Aorta (tissue), 5 donors: ENCODE data around the gene RETREG1. TPM values are rescaled to one million over a fixed set of nuclear protein-coding genes. Genes with fewer than 3 reads are reported as not detected.
A peak's percentile ranks its signal among the peaks of the same experiment; 100 is the strongest.
"Not testable (repeated sequence)": the region's sequence is repeated elsewhere in the genome, so short reads cannot be mapped to it uniquely, and the experiment has no call there.

Source experiments
- ATAC-seq: fragments of 200-7000 bp; cut with Tn5 transposase; one replicate; pipeline ENCODE4 v1.9.1; 2022; ENCODE audit warnings: moderate library complexity; ENCODE audit not compliant: low FRiP score
- DNase-seq, 2 donors: peaks; one replicate each; pipeline ENCODE4 v3.0.0-alpha.2; 2020
- H3K27ac ChIP-seq, 2 donors: one replicate each; pipeline ENCODE4 v1.5.1; 2013; ENCODE audit warnings: low read length in 2 of 2, mild to moderate bottlenecking in 2 of 2, moderate library complexity in 2 of 2, control low read depth in 1 of 2, inconsistent platforms in 1 of 2, low read depth in 1 of 2
- H3K27me3 ChIP-seq, 2 donors: one replicate each; pipeline ENCODE4 v1.6.1; 2013; ENCODE audit warnings: control low read depth in 1 of 2, low read length in 1 of 2, mild to moderate bottlenecking in 1 of 2, moderate library complexity in 1 of 2; ENCODE audit not compliant: insufficient read depth in 2 of 2, control insufficient read depth in 1 of 2
- H3K36me3 ChIP-seq, 2 donors: one replicate each; pipeline ENCODE4 v1.6.1; 2013; ENCODE audit warnings: control low read depth in 1 of 2, low read length in 1 of 2, mild to moderate bottlenecking in 1 of 2; ENCODE audit not compliant: insufficient read depth in 2 of 2, control insufficient read depth in 1 of 2
- H3K4me1 ChIP-seq, 2 donors: one replicate each; pipeline ENCODE4 v1.6.1; 2013; ENCODE audit warnings: low read length in 2 of 2, control low read depth in 1 of 2, mild to moderate bottlenecking in 1 of 2, moderate library complexity in 1 of 2; ENCODE audit not compliant: insufficient read depth in 2 of 2, control insufficient read depth in 1 of 2
- H3K4me3 ChIP-seq, 2 donors: one replicate each; pipeline ENCODE4 v1.5.1; 2013; ENCODE audit warnings: low read length in 2 of 2, control low read depth in 1 of 2, mild to moderate bottlenecking in 1 of 2
- H3K9me3 ChIP-seq: one replicate; pipeline ENCODE4 v1.6.1; 2013; ENCODE audit warnings: mild to moderate bottlenecking, low read length; ENCODE audit not compliant: control insufficient read depth
- WGBS, 2 donors: extraction: QIAGEN DNeasy Blood & Tissue Kit; methylation state at CpG; one replicate each; pipeline ENCODE4 v1.1.7; 2013; 5-methylcytosine and 5-hydroxymethylcytosine counted together
- intact Hi-C, 2 donors: fragments of 100-400 bp; cut with DNase I; formaldehyde crosslinking; loops; one replicate each; pipeline versions ENCODE4 v1.14.2 to v1.15.0; 2022
- polyA plus RNA-seq, 2 donors: library from polyadenylated mRNA; stranded (reverse); fragments of 200-250 nt; gene quantifications; one replicate each; pipeline ENCODE4 v1.2.3, GENCODE V29; 2013
- total RNA-seq, 2 donors: library from RNA; stranded (reverse); fragmentation: NEBNext Ultra II Directional; extraction: Animal tissue kit (Norgen Biotek cat#: 25700); gene quantifications; one replicate each; pipeline ENCODE4 v1.2.1, GENCODE V29; 2021
- donor health status: healthy with polysubstance abuse.
- donor health status: Bipolar disorder and iron deficiency.
- donor health status: DM: no; HTN: no; CAD: no.
- donor health status: DM: no; HTN: no; CAD: no.
- donor health status: DM: yes; HTN: yes; CAD: no.

Gene RETREG1
- total and polyA plus RNA-seq, 4 donors = 0.56 to 9.7 (median 4.1) TPM

DNA sequence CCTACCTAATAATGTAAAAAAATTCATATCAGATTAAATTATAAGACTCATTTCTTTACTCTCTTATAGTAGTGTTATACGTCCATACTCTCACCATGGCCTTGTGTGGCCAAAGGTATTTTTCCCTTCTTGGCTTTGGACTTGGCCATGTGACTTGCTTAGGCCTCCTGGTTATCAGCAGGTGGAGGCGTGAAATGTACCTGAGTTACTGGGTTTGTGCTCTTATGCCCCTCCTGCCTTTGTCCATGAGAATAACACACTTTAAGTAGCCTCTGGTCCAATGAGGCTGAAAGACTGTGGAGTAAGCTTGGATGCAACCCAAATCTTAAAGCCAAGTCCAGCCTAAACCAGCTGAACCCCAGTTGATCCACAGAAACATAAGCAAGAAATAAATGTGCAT is 68.7 kb downstream of the RETREG1 start:
- no peak overlapping the region for H3K4me3 ChIP-seq

DNA sequence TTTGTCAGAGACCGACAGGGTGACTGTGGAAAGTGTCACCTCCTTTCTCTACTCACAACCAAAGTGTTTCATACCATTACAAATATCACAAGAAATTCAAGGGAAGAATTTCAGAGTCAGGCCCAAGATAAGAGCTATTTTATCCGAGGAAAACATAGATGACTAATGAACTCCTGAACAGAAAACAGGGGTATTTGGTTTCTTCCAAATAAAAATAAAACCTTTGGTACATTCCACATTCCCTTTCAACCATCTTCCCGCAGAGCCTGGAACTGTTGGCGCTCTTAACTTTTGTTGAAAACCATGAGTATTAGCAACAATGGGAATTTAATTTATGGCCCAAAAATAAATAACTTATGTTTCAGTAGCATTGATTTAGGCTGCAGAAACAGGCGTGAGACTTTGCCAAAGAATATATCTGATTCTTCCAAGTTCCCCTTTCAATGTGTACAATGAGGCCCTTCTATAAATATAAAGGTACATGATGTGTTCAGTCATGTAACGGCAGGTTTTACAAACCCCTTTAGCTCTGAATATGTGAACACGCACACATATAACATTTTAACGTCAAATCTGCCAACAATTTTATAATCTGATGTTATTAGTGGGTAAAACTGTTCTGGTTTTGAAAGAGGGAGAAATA is 69.5 kb downstream of the RETREG1 start:
- ATAC-seq = no peak
- no peaks in the 10 kb centered on the region for H3K36me3 ChIP-seq
- 38 to 43% methylated on average over 8 of the region's 8 CpGs for WGBS, 2 donors
- H3K27me3 ChIP-seq = no peaks in the 10 kb centered on the region
- H3K27ac ChIP-seq = no peak overlapping the region
- intact Hi-C loops = no loop called here
- H3K4me3 ChIP-seq = no peak overlapping the region
- DNase-seq = no peak
- H3K4me1 ChIP-seq = no peaks in the 10 kb centered on the region
- H3K9me3 ChIP-seq = no peaks in the 10 kb centered on the region

More for the DNA sequence above, 68.7 kb downstream of the RETREG1 start:
- H3K27me3 ChIP-seq = no peaks in the 10 kb centered on the region
- WGBS, 2 donors = 92 to 95% methylated on average over 2 of the region's 2 CpGs
- H3K27ac ChIP-seq = no peak overlapping the region
- DNase-seq (no peak), ATAC-seq (no peak)
- no peaks in the 10 kb centered on the region for H3K36me3 ChIP-seq
- intact Hi-C loops = no loop called here
- H3K4me1 ChIP-seq = no peaks in the 10 kb centered on the region
- no peaks in the 10 kb centered on the region for H3K9me3 ChIP-seq

DNA sequence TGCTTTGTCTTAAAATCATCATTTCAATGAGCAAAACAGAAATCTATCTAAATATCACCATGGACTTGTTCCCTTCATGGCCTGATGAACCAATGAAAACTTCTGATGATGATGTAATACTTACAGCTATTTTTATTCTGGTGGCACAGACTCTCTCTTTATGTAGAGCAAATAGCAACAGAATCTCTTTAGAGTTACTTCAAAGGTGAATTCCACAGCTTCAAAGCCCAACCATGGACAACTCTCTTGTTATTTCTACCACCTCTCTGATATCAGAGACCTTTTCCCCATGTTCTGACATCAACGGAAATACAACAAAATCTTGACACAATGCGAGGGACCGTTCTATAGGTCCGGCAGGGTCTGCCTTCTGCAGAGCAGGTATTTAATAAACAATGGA is 70.1 kb downstream of the RETREG1 start:
- Histone ChIP-seq H3K27me3 (no peaks in the 10 kb centered on the region), H3K4me1 (no peaks in the 10 kb centered on the region), H3K36me3 (no peaks in the 10 kb centered on the region), H3K27ac (no peak overlapping the region), H3K4me3 (no peak overlapping the region), H3K9me3 (no peaks in the 10 kb centered on the region)
- intact Hi-C loops = no loop called here
- ATAC-seq = no peak
- 57% methylated on average over 4 of the region's 4 CpGs for WGBS, 2 donors
- no peak for DNase-seq

DNA sequence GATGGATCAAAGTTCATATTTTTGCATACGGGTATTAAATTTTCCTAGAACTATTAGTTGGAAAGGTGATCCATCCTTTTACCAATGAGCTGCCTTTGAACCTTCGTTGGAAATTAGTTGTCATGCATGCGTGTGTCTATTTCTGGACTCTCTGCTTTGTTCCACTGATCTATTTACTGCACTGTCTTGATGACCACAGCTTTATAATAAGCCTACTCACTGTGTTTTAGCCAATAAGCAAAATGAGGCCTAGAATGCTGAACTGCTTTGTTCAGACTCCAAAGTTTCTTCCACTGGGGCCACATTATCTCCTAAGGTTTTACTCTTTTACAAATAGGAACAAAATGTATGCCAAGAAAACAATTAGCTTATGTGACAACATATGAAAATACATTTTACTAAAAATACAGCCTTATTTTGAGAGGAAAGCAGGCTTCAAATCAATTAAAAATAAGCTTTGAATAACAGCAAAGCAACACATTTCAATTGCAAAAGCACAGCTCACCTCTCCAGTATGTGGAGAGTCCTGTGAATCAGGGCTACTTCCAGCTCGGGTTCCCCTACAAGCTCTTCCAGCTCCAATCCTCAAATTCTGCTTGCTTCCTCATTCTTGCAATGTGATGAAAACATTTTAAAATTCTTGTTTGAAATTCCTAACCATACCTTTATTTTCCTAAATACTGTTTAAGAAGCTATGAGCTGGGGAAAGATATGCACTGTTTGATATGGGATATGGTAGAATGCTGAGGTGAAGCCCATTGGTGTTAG is 72.0 kb downstream of the RETREG1 start:
- no peak overlapping the region for H3K27ac ChIP-seq
- no peaks in the 10 kb centered on the region for H3K27me3 ChIP-seq
- no peak overlapping the region for H3K4me3 ChIP-seq
- no peaks in the 10 kb centered on the region for H3K9me3 ChIP-seq
- 87 to 91% methylated on average over 4 of the region's 4 CpGs for WGBS, 2 donors
- ATAC-seq (no peak), DNase-seq (no peak)
- no peaks in the 10 kb centered on the region for H3K4me1 ChIP-seq
- H3K36me3 ChIP-seq = no peaks in the 10 kb centered on the region
- intact Hi-C loops = no loop called here

DNA sequence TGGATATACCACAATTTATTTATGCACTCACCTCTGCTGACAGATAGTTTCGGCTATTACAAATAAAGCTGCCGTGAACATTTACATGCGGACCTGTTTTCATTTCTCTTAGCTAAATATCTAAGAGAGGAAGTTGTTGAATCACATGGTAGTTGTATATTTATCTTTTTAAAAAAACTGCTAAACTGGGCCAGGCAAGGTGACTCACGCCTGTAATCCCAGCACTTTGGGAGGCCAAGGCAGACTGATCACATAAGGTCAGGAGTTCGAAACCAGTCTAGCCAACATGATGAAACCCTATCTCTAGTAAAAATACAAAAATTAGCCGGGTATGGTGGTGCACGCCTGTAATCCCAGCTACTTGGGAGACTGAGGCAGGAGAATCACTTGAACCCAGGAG is 73.6 kb downstream of the RETREG1 start:
- ATAC-seq, H3K9me3 ChIP-seq, H3K27me3 ChIP-seq, H3K27ac ChIP-seq, H3K4me1 ChIP-seq, H3K36me3 ChIP-seq, DNase-seq, intact Hi-C loops, H3K4me3 ChIP-seq: not testable (repeated sequence)
- 71 to 76% methylated on average over 7 of the region's 7 CpGs for WGBS, 2 donors

DNA sequence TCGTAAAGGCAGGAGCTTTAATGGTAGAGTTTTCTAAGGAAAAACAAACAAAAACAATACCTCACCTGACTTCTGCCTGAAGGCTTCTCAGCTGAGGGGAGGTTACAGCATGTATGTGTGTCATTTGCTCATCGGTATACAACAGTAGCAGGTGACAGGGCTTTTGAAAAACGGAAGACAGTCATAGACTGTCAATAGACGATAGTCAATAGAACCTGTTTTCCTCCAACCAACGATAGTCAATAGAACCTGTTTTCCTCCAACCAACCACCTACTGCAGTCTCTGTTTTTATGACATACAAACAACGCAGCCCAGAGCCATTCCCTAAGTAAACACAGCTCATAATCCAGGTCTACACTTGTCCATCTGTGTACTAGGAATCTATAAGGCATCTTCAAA is 74.6 kb downstream of the RETREG1 start:
- 80 to 85% methylated on average over 6 of the region's 6 CpGs for whole genome bisulfite sequencing, 2 donors
- no peaks in the 10 kb centered on the region for H3K4me1 ChIP-seq
- H3K4me3 ChIP-seq = no peak overlapping the region
- H3K9me3 ChIP-seq = no peaks in the 10 kb centered on the region
- DNase-seq = no peak
- H3K36me3 ChIP-seq = no peaks in the 10 kb centered on the region
- no peak overlapping the region for H3K27ac ChIP-seq
- no peaks in the 10 kb centered on the region for H3K27me3 ChIP-seq
- no peak for ATAC-seq
- intact Hi-C loops = no loop called here

DNA sequence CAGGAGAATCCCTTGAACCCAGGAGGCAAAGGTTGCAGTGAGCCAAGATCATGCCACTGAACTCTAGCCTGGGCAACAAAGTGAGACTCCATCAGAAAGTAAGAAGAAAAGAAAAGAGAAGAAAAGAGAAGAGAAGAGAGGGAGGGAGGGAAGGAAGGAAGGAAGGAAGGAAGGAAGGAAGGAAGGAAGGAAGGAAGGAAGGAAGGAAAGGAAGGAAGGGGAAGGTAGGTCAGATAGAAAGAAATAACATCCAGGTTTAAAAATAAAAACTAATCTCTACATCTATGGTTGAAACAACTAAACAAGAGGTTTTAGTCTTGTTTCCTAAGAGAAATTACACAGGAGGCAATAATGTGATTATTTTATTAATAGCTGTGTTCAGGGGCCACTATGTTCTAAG is 75.2 kb downstream of the RETREG1 start:
- H3K4me1 ChIP-seq, H3K27ac ChIP-seq, ATAC-seq, H3K27me3 ChIP-seq, H3K4me3 ChIP-seq, intact Hi-C loops, DNase-seq, H3K9me3 ChIP-seq, H3K36me3 ChIP-seq: not testable (repeated sequence)

DNA sequence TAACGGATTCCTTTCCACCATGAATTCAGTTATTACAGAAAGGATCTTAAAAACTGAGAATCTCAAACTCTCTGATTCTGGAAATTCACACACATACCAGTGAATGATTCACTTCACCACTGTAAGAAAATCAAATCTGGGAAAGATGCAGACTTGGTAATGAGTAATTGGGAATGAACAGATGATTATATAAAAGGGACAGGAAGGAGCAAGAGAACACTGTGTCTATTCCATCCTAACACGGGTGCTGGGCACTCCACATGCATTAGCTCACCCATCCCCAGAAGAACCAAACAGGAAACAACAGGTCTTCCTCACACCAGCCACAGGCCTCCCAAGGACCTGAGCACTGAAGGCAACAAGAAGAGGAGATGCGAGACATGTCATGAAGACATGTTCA is 76.4 kb downstream of the RETREG1 start:
- WGBS, 2 donors = 81 to 93% methylated on average over 3 of the region's 3 CpGs
- Histone ChIP-seq H3K27ac (no peak overlapping the region), H3K9me3 (no peaks in the 10 kb centered on the region), H3K4me3 (no peak overlapping the region), H3K27me3 (no peaks in the 10 kb centered on the region), H3K4me1 (no peaks in the 10 kb centered on the region), H3K36me3 (no peaks in the 10 kb centered on the region)
- ATAC-seq = peak; percentile 23
- intact Hi-C loops = no loop called here
- no peak for DNase-seq

DNA sequence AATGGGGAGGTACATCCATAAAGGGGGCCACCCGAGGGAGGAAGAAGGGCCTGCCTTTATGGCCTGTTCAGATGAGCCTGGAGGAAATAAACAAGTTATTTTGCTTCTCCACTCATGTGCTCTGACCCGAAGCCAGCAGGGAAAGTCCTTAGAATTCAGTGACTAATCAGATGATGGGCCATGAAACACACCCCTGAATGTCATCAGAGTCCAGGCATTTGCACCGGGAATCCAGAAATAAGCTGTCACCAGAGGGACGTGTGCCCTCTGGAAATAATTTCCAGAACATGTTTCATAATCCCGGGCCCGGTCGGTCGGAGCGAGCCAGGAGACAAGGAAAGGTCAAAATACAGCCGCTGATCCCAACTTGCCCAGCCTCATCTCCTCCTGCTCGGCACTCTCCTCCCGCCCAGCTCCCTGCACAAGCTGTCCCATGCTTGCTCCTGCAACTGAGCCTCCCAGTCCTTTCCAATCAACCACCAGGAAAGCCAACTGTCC is 77.6 kb downstream of the RETREG1 start:
- WGBS, 2 donors = 37 to 39% methylated on average over 12 of the region's 12 CpGs
- Histone ChIP-seq H3K27ac (peak overlapping the region in 1 of 2 donors; percentile 27), H3K9me3 (no peaks in the 10 kb centered on the region), H3K4me1 (no peaks in the 10 kb centered on the region), H3K4me3 (no peak overlapping the region), H3K36me3 (no peaks in the 10 kb centered on the region), H3K27me3 (no peaks in the 10 kb centered on the region)
- intact Hi-C loops = no loop called here
- DNase-seq (peak; percentile 70 to 78), ATAC-seq (peak; percentile 89)
